ENCODE measurements around the gene AIFM3. TPM values are rescaled to one million over a fixed set of nuclear protein-coding genes. Genes with fewer than 3 reads are reported as not detected.

AIFM3 gene
- total RNA-seq, 1 donor from 2014 or later, result 0.93 TPM

DNA sequence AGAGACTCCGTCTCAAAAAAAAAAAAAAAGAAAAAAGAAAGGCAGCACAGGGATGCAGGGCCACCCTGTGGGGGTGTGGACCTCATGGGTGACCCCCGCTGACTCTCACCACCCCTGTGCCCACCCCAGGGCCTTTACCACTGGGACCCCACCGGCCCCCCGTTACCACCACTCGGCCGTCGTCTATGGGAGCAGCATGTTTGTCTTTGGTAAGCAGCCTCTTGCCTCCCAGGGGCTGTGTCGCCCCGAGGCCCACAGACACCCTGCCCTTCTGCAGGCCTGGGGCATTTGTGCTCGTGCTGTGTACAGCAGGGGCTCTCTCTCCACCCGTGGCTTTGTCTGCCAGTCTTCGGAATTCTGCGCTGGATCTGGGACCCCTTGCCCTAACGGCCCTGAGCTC is 20.3 kb downstream of the AIFM3 start:
- intact Hi-C loops (cut with micrococcal nuclease), result no loop called here
- Mint-ChIP-seq H3K9me3 (no peaks in the 10 kb centered on the region), H3K4me1 (ENCODE audit: low read depth) (peaks cover 17% of the 10 kb centered on the region), H3K36me3 (ENCODE audit: low read depth) (peaks cover 25% of the 10 kb centered on the region), H3K27me3 (ENCODE audit: insufficient read depth) (no peaks in the 10 kb centered on the region), H3K27ac (no peak overlapping the region), H3K4me3 (no peak overlapping the region)
- no peak for DNase-seq (ENCODE audit: low spot score)

DNA sequence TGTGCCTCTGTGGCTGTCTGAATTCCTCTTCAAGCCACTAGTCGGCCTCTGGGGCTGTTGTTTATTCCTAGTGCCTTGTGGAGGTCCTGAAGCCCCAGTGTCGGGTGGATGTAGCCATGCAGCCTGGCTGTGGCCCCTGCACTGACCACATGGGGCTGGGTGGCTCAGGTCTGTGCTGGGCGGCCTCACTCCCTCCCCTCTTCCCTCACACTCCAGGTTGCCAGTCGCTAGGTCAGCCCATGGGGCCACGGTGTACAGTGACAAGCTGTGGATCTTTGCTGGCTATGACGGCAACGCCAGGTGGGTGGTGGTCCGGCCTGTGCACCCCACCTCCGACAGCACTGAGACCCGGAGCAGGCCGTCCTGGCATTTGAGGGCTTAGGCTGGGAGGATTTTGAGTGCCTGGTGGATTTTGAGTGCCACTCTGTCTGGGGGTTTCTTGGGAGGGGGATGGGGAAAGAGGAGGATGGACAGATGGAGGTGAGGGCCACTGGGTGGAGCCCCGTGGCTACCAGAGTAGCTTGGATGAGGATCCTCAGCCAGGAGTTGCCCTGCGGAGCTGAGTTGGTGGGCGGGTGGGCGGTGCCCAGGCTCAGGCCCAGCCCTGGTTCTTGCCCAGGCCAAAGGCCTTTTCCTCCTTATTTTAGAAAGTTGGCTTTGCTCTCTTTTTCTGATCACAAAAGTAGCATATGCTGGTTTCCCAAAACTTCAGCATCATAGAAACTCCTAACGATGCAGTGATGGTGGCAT is 21.7 kb downstream of the AIFM3 start:
- no peaks in the 10 kb centered on the region for H3K9me3 Mint-ChIP-seq
- peaks cover 5% of the 10 kb centered on the region for H3K4me1 Mint-ChIP-seq (ENCODE audit: low read depth)
- peaks cover 24% of the 10 kb centered on the region for H3K36me3 Mint-ChIP-seq (ENCODE audit: low read depth)
- intact Hi-C loops (cut with micrococcal nuclease), result no loop called here
- no peak for DNase-seq (ENCODE audit: low spot score)
- H3K27ac Mint-ChIP-seq, result no peak overlapping the region
- no peaks in the 10 kb centered on the region for H3K27me3 Mint-ChIP-seq (ENCODE audit: insufficient read depth)
- H3K4me3 Mint-ChIP-seq, result no peak overlapping the region

DNA sequence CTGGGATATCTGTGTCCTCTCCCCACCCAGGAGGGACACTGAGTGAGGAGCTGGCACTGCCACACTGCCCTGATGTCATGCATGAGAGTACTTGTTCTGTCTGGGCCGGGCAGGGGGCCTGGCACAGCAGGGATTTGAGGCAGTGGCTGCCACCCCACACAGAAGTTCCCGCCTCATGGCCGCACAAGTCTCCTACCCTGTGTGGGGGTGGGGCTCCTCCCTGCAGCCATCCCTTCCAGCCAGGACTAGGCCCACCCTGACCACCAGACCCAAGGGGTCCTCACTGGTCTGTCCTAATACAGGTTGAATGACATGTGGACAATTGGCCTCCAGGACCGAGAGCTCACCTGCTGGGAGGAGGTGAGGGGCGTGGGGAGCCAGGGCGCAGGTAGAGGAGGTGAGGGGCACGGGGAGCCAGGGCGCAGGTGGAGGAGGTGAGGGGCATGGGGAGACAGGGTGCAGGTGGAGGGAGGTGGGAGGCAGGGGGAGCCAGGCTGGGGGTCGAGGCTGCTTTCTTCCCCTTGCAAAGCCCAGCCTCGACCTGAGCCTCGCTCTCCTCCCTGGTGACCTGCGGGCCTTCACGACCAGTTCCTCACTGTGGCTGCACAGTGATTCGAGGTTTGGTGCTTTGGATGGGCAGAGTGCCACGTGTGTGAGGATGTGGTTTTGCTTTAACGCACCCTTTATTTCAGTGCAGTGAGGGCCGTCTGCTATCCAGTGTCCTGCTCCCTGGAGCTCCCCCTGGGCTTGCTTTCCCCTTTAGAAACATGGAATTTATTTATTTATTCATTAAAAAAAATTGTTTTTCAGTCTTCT is 22.5 kb downstream of the AIFM3 start:
- H3K9me3 Mint-ChIP-seq, result no peaks in the 10 kb centered on the region
- no peak overlapping the region for H3K4me3 Mint-ChIP-seq
- H3K4me1 Mint-ChIP-seq (ENCODE audit: low read depth), result no peaks in the 10 kb centered on the region
- H3K36me3 Mint-ChIP-seq (ENCODE audit: low read depth), result peaks cover 17% of the 10 kb centered on the region
- no peak for DNase-seq (ENCODE audit: low spot score)
- no peak overlapping the region for H3K27ac Mint-ChIP-seq
- H3K27me3 Mint-ChIP-seq (ENCODE audit: insufficient read depth), result no peaks in the 10 kb centered on the region
- intact Hi-C loops (cut with micrococcal nuclease), result no loop called here

DNA sequence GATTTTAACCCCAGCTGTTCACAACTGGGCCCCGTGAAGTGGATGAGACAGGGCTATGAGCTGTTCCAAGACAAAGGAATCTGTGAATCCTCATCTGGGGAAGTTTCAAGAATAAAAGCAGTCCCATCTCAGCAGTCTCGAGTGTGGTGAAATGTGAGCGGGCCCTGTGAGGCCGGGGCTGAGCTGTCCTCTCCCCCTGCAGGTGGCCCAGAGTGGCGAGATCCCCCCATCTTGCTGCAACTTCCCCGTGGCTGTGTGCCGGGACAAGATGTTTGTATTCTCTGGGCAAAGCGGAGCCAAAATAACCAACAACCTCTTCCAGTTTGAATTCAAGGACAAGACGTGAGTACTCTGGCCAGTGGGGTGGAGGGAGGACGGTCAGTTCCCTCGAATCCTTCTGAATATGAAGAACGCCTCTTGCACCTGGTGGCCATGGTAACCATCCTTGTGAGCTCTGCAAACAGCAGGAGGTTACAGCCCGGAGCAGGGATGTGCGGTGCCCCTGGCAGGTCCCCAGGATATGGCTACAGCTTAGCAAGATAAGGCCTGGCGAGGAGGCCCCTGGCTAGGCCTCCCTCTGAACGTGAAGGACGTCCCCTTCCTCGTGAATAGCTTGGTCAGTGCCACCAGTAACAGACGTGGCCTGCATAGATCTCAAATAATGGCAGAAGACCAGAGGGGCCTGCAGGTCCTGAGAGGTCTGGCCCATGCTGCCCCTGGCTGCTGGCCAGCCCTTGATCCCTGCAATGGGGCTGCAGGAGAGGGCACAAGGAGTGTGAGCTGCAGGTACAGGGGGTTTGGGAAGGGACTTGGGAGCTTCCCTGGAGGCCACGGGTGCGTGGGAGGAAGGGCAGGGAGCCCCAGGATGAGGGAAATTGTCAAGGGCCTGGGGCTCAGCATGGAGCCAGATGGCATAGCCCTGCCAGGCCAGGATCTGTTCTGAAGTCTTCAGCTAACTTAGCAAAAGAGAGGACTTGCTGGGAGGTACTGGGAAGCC is 23.4 kb downstream of the AIFM3 start:
- DNase-seq (ENCODE audit: low spot score), result no peak
- Mint-ChIP-seq H3K27ac (no peak overlapping the region), H3K27me3 (ENCODE audit: insufficient read depth) (no peaks in the 10 kb centered on the region), H3K4me1 (ENCODE audit: low read depth) (no peaks in the 10 kb centered on the region), H3K4me3 (no peak overlapping the region), H3K9me3 (no peaks in the 10 kb centered on the region), H3K36me3 (ENCODE audit: low read depth) (peaks cover 20% of the 10 kb centered on the region)
- intact Hi-C loops (cut with micrococcal nuclease), result no loop called here

DNA sequence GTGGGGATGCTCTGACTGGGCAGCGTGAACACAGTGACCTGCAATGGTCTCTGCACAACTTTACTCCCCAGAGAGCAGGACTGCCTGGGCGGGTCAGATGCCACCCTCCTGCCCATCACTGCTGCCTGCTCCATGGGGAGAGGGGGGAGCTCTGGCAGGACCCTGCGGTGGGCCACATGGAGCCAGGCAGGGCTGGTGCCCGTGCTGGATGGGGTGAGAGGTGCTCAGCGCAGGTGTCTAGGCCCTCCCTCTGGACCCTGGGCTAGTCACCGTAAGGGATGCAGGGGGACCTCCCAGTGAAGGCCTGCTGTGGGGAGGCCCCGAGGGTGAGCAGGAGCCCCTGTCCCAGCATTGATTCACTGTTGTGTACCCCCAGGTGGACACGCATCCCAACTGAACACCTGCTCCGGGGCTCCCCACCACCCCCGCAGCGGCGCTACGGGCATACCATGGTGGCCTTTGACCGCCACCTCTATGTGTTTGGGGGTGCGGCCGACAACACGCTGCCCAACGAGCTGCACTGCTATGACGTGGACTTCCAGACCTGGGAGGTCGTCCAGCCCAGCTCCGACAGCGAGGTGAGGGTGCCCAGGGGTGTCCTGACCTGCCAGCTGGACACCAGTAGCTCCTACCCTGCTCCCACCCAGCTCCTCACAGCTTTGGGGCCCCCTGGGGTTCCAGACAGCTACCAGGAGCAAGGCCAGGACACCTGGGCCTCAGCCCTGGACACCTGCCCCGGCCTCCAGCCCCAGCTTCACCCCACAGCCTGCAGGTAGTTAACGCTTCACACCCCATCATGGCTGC is 24.4 kb downstream of the AIFM3 start:
- Mint-ChIP-seq H3K27ac (no peak overlapping the region), H3K4me1 (ENCODE audit: low read depth) (no peaks in the 10 kb centered on the region), H3K27me3 (ENCODE audit: insufficient read depth) (no peaks in the 10 kb centered on the region), H3K9me3 (no peaks in the 10 kb centered on the region), H3K4me3 (no peak overlapping the region), H3K36me3 (ENCODE audit: low read depth) (peaks cover 16% of the 10 kb centered on the region)
- intact Hi-C loops (cut with micrococcal nuclease), result no loop called here
- DNase-seq (ENCODE audit: low spot score), result no peak

DNA sequence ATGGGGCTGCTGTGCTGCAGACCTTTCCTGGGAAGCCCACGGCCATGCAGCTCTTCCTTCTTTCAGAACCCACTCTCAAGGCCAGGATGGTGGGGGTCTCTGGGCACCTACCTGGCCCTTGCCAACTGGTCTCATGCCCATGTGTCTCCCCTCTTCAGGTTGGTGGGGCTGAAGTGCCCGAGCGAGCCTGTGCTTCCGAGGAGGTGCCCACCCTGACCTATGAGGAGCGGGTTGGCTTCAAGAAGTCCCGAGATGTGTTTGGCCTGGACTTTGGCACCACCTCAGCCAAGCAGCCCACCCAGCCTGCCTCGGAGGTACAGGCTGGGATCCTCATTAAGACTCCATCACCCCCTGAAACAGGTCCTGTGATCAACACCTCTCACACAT is 25.0 kb downstream of the AIFM3 start:
- peaks cover 12% of the 10 kb centered on the region for H3K36me3 Mint-ChIP-seq (ENCODE audit: low read depth)
- intact Hi-C loops (cut with micrococcal nuclease), result no loop called here
- no peaks in the 10 kb centered on the region for H3K27me3 Mint-ChIP-seq (ENCODE audit: insufficient read depth)
- no peak overlapping the region for H3K4me3 Mint-ChIP-seq
- no peaks in the 10 kb centered on the region for H3K9me3 Mint-ChIP-seq
- H3K4me1 Mint-ChIP-seq (ENCODE audit: low read depth), result no peaks in the 10 kb centered on the region
- H3K27ac Mint-ChIP-seq, result no peak overlapping the region
- no peak for DNase-seq (ENCODE audit: low spot score)

DNA sequence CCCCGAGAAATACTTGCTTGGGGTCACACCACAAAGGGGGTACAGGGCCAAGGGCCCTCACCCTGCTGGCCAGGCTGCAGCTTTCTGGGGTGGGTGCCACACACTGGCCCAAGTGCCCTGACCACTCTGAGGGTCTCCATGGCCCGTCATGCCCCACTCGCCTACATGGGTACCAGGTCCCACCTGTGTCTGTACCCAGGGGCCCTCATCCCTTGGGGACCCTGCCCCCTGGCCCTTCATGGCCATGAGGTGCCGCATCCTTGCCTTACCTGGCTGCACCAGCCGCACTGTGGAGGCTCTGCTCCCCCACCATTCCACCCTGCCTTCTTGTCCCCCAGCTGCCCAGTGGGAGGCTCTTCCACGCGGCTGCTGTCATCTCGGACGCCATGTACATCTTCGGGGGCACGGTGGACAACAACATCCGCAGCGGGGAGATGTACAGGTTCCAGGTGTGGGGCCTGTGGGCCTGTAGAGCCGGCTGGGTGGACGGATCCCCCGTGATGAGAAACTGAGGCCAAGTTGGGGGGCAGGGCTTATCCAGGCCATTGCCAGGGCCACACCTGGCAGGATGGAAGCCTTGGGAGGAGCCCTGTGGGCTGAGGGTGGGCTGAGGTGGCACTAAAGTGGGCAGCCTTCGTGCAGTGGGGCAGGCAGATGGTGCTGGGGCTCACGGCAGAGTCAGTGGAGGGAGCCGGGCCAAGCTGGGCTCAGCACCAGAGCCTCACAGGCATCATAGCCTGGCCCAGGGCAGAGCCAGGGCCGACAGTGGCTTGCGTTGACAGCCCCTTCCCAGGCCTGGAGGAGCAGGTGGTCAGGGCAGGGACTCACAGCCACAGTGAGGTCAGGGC is 25.6 kb downstream of the AIFM3 start:
- Mint-ChIP-seq H3K27me3 (ENCODE audit: insufficient read depth) (no peaks in the 10 kb centered on the region), H3K9me3 (no peaks in the 10 kb centered on the region), H3K27ac (no peak overlapping the region), H3K4me3 (no peak overlapping the region), H3K4me1 (ENCODE audit: low read depth) (no peaks in the 10 kb centered on the region), H3K36me3 (ENCODE audit: low read depth) (peaks cover 10% of the 10 kb centered on the region)
- no peak for DNase-seq (ENCODE audit: low spot score)
- intact Hi-C loops (cut with micrococcal nuclease), result no loop called here

DNA sequence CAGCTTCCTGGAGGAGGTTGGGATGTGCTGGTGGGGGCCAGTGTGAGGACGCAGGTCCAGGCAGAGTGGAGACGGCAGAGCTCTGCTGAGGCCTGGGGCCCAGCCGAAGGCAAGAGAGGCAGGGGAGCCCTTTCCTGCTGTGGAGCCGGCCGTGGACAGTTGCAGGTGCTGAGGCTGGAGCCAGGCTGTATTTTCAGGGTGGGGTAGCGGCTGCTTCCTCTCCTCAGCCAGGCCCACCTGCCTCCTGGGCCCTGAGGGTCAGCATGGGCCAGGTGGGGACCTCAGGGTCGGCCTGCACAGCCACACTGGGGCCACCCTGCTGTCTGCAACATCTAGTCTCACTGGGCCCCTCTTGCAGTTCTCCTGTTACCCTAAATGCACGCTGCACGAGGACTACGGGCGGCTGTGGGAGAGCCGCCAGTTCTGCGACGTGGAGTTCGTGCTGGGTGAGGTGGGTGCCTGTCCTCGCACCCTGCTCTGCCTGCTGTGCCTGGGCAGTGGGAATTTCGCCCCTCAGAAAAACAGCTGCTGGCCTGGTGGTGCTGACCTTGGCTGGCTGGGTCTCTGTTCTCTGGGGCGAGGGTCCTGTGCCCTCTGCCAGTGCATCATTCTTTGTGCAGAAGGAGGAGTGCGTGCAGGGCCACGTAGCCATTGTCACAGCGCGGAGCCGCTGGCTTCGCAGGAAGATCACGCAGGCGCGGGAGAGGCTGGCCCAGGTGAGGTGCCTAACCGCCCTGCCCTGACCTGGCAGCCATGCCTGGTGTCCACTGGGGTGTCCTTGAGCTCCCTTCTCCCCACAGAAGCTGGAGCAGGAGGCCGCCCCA is 26.5 kb downstream of the AIFM3 start:
- peaks cover 15% of the 10 kb centered on the region for H3K36me3 Mint-ChIP-seq (ENCODE audit: low read depth)
- H3K4me1 Mint-ChIP-seq (ENCODE audit: low read depth), result no peaks in the 10 kb centered on the region
- no peak overlapping the region for H3K27ac Mint-ChIP-seq
- no peak for DNase-seq (ENCODE audit: low spot score)
- intact Hi-C loops (cut with micrococcal nuclease), result no loop called here
- no peak overlapping the region for H3K4me3 Mint-ChIP-seq
- no peaks in the 10 kb centered on the region for H3K9me3 Mint-ChIP-seq
- H3K27me3 Mint-ChIP-seq (ENCODE audit: insufficient read depth), result no peaks in the 10 kb centered on the region

DNA sequence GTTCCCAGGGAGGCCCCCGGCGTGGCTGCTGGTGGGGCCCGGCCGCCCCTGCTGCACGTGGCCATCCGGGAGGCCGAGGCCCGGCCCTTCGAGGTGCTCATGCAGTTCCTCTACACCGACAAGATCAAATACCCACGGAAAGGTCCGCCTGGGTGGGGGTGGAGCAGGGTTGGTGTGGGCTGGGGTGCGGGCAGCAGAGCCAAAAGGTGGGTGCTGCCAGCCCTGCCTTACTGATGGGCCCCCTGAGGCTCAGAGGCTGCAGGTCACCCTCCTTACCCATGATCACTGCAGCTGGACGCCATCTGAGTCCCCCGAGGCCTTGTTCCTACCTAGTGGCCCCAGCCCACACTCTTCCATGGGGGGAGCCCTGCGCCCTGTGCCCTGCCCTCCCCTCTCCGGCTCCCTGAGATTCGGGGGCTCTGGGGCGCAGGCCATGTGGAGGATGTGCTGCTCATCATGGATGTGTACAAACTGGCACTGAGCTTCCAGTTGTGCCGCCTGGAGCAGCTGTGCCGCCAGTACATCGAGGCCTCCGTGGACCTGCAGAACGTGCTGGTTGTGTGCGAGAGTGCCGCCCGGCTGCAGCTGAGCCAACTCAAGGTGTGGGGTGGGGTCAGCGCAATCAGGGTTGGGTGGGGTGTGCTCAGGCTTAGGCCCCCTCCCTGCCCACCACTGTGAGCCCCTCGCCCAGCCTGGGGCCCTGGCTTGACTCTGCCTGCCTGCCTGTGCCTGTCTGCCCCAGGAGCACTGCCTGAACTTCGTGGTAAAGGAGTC is 27.3 kb downstream of the AIFM3 start:
- Mint-ChIP-seq H3K27ac (no peak overlapping the region), H3K36me3 (ENCODE audit: low read depth) (peaks cover 15% of the 10 kb centered on the region)

DNA sequence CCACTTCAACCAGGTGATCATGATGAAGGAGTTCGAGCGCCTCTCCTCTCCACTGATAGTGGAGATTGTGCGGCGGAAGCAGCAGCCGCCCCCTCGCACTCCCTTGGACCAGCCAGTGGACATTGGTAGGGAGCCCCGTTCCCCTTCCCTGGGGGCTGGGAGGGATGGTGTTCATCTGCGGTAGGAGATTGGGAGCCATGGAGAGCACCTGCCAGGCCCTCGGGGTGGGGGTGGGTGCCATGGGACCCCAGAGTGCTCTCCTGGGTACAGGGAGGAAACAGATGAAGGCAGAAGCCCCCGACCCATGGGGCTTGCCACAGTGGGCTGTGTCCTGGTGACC is 27.8 kb downstream of the AIFM3 start:
- no peak overlapping the region for H3K27ac Mint-ChIP-seq
- H3K4me1 Mint-ChIP-seq (ENCODE audit: low read depth), result no peaks in the 10 kb centered on the region
- H3K36me3 Mint-ChIP-seq (ENCODE audit: low read depth), result peaks cover 15% of the 10 kb centered on the region
- H3K27me3 Mint-ChIP-seq (ENCODE audit: insufficient read depth), result no peaks in the 10 kb centered on the region
- H3K4me3 Mint-ChIP-seq, result no peak overlapping the region
- H3K9me3 Mint-ChIP-seq, result no peaks in the 10 kb centered on the region
- DNase-seq (ENCODE audit: low spot score), result no peak
- intact Hi-C loops (cut with micrococcal nuclease), result no loop called here

More for the DNA sequence above, 27.3 kb downstream of the AIFM3 start:
- intact Hi-C loops (cut with micrococcal nuclease), result no loop called here
- Mint-ChIP-seq H3K4me1 (ENCODE audit: low read depth) (no peaks in the 10 kb centered on the region), H3K27me3 (ENCODE audit: insufficient read depth) (no peaks in the 10 kb centered on the region), H3K9me3 (no peaks in the 10 kb centered on the region), H3K4me3 (no peak overlapping the region)
- DNase-seq (ENCODE audit: low spot score), result no peak
